H9 (cell line): ENCODE measurements around the gene HIGD1B. TPM values are rescaled to one million over a fixed set of nuclear protein-coding genes. Genes with fewer than 3 reads are reported as not detected.

ENCODE experiments used
- DNase-seq: peaks from one replicate; pipeline ENCODE4 v3.0.0-alpha.2; 2017
- H2AFZ ChIP-seq: one replicate; pipeline ENCODE4 v1.6.1; 2013; ENCODE audit warnings: mild to moderate bottlenecking, low read length, control low read depth, moderate library complexity
- H2AK5ac ChIP-seq: 2 replicates; pipeline ENCODE4 v1.6.1; 2013; ENCODE audit warnings: low read length, control low read depth, mixed read lengths; ENCODE audit not compliant: insufficient read length
- H2BK120ac ChIP-seq: one replicate; pipeline ENCODE4 v1.6.1; 2013; ENCODE audit warnings: low read depth, mild to moderate bottlenecking, low read length, control low read depth, inconsistent platforms; ENCODE audit not compliant: poor library complexity, severe bottlenecking
- H2BK12ac ChIP-seq: 2 replicates; pipeline ENCODE4 v1.6.1; 2013; ENCODE audit warnings: low read length, control low read depth, mixed read lengths, low read depth; ENCODE audit not compliant: insufficient read length
- H2BK15ac ChIP-seq: 2 replicates; pipeline ENCODE4 v1.6.1; 2013; ENCODE audit warnings: low read depth, low read length, control low read depth
- H2BK20ac ChIP-seq: one replicate; pipeline ENCODE4 v1.6.1; 2013; ENCODE audit warnings: low read depth, mild to moderate bottlenecking, low read length, control low read depth, inconsistent platforms; ENCODE audit not compliant: poor library complexity, severe bottlenecking
- H2BK5ac ChIP-seq: 2 replicates; pipeline ENCODE4 v1.6.1; 2013; ENCODE audit warnings: low read length, control low read depth, mixed read lengths; ENCODE audit not compliant: insufficient read length
- H3K14ac ChIP-seq: 2 replicates; pipeline ENCODE4 v1.6.1; 2013; ENCODE audit warnings: low read length, control low read depth; ENCODE audit not compliant: insufficient read depth
- H3K18ac ChIP-seq: 2 replicates; pipeline ENCODE4 v1.6.1; 2013; ENCODE audit warnings: low read depth, mild to moderate bottlenecking, mixed read lengths, low read length, control low read depth; ENCODE audit not compliant: insufficient read length
- H3K23ac ChIP-seq: 2 replicates; pipeline ENCODE4 v1.6.1; 2013; ENCODE audit warnings: low read length, control low read depth, mixed read lengths, low read depth; ENCODE audit not compliant: insufficient read length
- H3K23me2 ChIP-seq: 2 replicates; pipeline ENCODE4 v1.6.1; 2013; ENCODE audit warnings: low read depth, mild to moderate bottlenecking, mixed read lengths, low read length, control low read depth; ENCODE audit not compliant: insufficient read length, poor library complexity, severe bottlenecking
- H3K27ac ChIP-seq: 2 replicates; pipeline ENCODE4 v1.5.1; 2013; ENCODE audit warnings: low read length, control low read depth, mixed read lengths, low read depth; ENCODE audit not compliant: insufficient read length
- H3K27me3 ChIP-seq: 2 replicates; pipeline ENCODE4 v1.6.1; 2013; ENCODE audit warnings: low read length, control low read depth, inconsistent platforms; ENCODE audit not compliant: insufficient read depth
- H3K4ac ChIP-seq: 2 replicates; pipeline ENCODE4 v1.6.1; 2013; ENCODE audit warnings: low read depth, mild to moderate bottlenecking, control low read depth, inconsistent platforms, low read length, moderate library complexity
- H3K4me1 ChIP-seq: 2 replicates; pipeline ENCODE4 v1.6.1; 2013; ENCODE audit warnings: low read length, control low read depth, inconsistent platforms; ENCODE audit not compliant: insufficient read depth
- H3K4me2 ChIP-seq: 2 replicates; pipeline ENCODE4 v1.6.1; 2013; ENCODE audit warnings: low read length, control low read depth, mixed read lengths; ENCODE audit not compliant: insufficient read length, insufficient read depth
- H3K56ac ChIP-seq: 2 replicates; pipeline ENCODE4 v1.6.1; 2013; ENCODE audit warnings: low read depth, mild to moderate bottlenecking, mixed read lengths, low read length, control low read depth; ENCODE audit not compliant: insufficient read length
- H3K79me1 ChIP-seq: 2 replicates; pipeline ENCODE4 v1.6.1; 2013; ENCODE audit warnings: low read depth, mild to moderate bottlenecking, moderate library complexity, low read length, control low read depth, inconsistent platforms; ENCODE audit not compliant: insufficient read depth, poor library complexity, severe bottlenecking
- H3K79me2 ChIP-seq: 2 replicates; pipeline ENCODE4 v1.6.1; 2013; ENCODE audit warnings: low read length, control low read depth, inconsistent platforms; ENCODE audit not compliant: insufficient read depth
- H3K9ac ChIP-seq: 2 replicates; pipeline ENCODE4 v1.6.1; 2013; ENCODE audit warnings: low read length, control low read depth, mixed read lengths; ENCODE audit not compliant: insufficient read length; ENCODE audit errors: extremely low read depth
- H3K9me3 ChIP-seq: one replicate; pipeline ENCODE4 v1.6.1; 2013; ENCODE audit warnings: low read depth, low read length, inconsistent platforms; ENCODE audit not compliant: control insufficient read depth
- H3T11ph ChIP-seq: one replicate; pipeline ENCODE4 v1.6.1; 2013; ENCODE audit warnings: mild to moderate bottlenecking, low read length, control low read depth, inconsistent platforms
- H4K20me1 ChIP-seq: one replicate; pipeline ENCODE4 v1.6.1; 2013; ENCODE audit not compliant: control insufficient read depth, insufficient read length, insufficient read depth
- H4K5ac ChIP-seq: 2 replicates; pipeline ENCODE4 v1.6.1; 2013; ENCODE audit warnings: low read depth, mild to moderate bottlenecking, mixed read lengths, low read length, control low read depth; ENCODE audit not compliant: insufficient read length
- H4K8ac ChIP-seq: replicated peaks from 2 replicates; pipeline ENCODE4 v1.6.1; 2013; ENCODE audit warnings: low read length, control low read depth, mixed read lengths, low read depth; ENCODE audit not compliant: insufficient read length
- H4K91ac ChIP-seq: 2 replicates; pipeline ENCODE4 v1.6.1; 2013; ENCODE audit warnings: low read depth, mild to moderate bottlenecking, moderate library complexity, mixed read lengths, low read length, control low read depth; ENCODE audit not compliant: insufficient read length
- H3K27ac Mint-ChIP-seq, 3 experiments: 2 replicates in 2 of 3; 3 replicates in 1 of 3; pipeline ENCODE4 v1.8.0; 2020 to 2021; ENCODE audit warnings: mixed read lengths in 3 of 3, mild to moderate bottlenecking in 1 of 3, moderate library complexity in 1 of 3
- H3K27me3 Mint-ChIP-seq: 2 replicates; pipeline ENCODE4 v1.8.0; 2021; ENCODE audit warnings: low read depth, mild to moderate bottlenecking, moderate library complexity, mixed read lengths
- H3K36me3 Mint-ChIP-seq, 3 experiments: 2 replicates in 2 of 3; 3 replicates in 1 of 3; pipeline ENCODE4 v1.8.0; 2020 to 2021; ENCODE audit warnings: low read depth in 3 of 3, mixed read lengths in 3 of 3; ENCODE audit not compliant: insufficient read depth in 1 of 3
- H3K4me1 Mint-ChIP-seq, 2 experiments: 2 replicates each; pipeline ENCODE4 v1.8.0; 2020; ENCODE audit warnings: mixed read lengths in 2 of 2
- H3K4me3 Mint-ChIP-seq, 2 experiments: 2 replicates in 1 of 2; 3 replicates in 1 of 2; pipeline ENCODE4 v1.8.0; 2020 to 2021; ENCODE audit warnings: mild to moderate bottlenecking in 2 of 2, mixed read lengths in 2 of 2, moderate library complexity in 1 of 2
- H3K9me3 Mint-ChIP-seq, 2 experiments: 2 replicates in 1 of 2; 3 replicates in 1 of 2; pipeline ENCODE4 v1.8.0; 2020; ENCODE audit warnings: mild to moderate bottlenecking in 2 of 2, mixed read lengths in 2 of 2, moderate library complexity in 1 of 2
- CTCF ChIP-seq: fragments of 200-600 bp; sonication (generic); conservative IDR thresholded peaks from 3 replicates; pipeline ENCODE4 v1.8.0; 2021; ENCODE audit warnings: antibody characterized with exemption, mild to moderate bottlenecking
- WGBS: extraction: QIAGEN DNeasy Blood & Tissue Kit; methylation state at CpG from one replicate; pipeline ENCODE4 v1.1.7; 2013; ENCODE audit warnings: missing lambda C conversion rate, low lambda C conversion rate, mixed read lengths; ENCODE audit not compliant: insufficient read length; ENCODE audit errors: extremely low coverage; 5-methylcytosine and 5-hydroxymethylcytosine counted together
- total RNA-seq: library from RNA; stranded (reverse); gene quantifications from 2 replicates; pipeline ENCODE4 v1.2.1, GENCODE V29; 2021

Gene HIGD1B
- total RNA-seq, 1 experiment from 2014 or later: not detected

GRCh38 chr17:44887971-44888954 lies 40.6 kb downstream of the HIGD1B start:
- peaks cover 2% of the 10 kb centered on the region; the same call in 1 of the 2 replicates for H3K79me2 ChIP-seq
- H3K56ac ChIP-seq: no peak overlapping the region
- no peak overlapping the region for H3K14ac ChIP-seq
- no peak overlapping the region for H2BK120ac ChIP-seq
- H4K8ac ChIP-seq: no peak overlapping the region
- no peak overlapping the region for H2BK12ac ChIP-seq
- H3K4me1 Mint-ChIP-seq: no peaks in the 10 kb centered on the region
- H2BK20ac ChIP-seq: no peak overlapping the region
- H3K36me3 Mint-ChIP-seq: peaks cover 30 to 51% (median 30%) of the 10 kb centered on the region in 3 experiments; a peak in 6 of 7 replicates
- H3K27me3 ChIP-seq: no peaks in the 10 kb centered on the region
- H3K27me3 Mint-ChIP-seq: no peaks in the 10 kb centered on the region
- no peaks in the 10 kb centered on the region for H3K9me3 ChIP-seq
- no peaks in the 10 kb centered on the region for H3K9me3 Mint-ChIP-seq
- no peaks in the 10 kb centered on the region for H4K20me1 ChIP-seq
- no peak overlapping the region for H3K4ac ChIP-seq
- peaks cover 4% of the 10 kb centered on the region for H3K79me1 ChIP-seq
- H4K5ac ChIP-seq: no peak overlapping the region
- H3K23me2 ChIP-seq: no peaks in the 10 kb centered on the region
- no peak overlapping the region for H4K91ac ChIP-seq
- no peak overlapping the region for H3K4me3 Mint-ChIP-seq
- no peak overlapping the region for H3K18ac ChIP-seq
- no peak overlapping the region for H3K23ac ChIP-seq
- no peak overlapping the region for H3K27ac ChIP-seq
- no peak for TF ChIP-seq CTCF
- H2AK5ac ChIP-seq: no peak overlapping the region
- H2AFZ ChIP-seq: no peak overlapping the region
- H3K27ac Mint-ChIP-seq: no peak overlapping the region
- DNase-seq: no peak
- no peak overlapping the region for H2BK5ac ChIP-seq
- no peak overlapping the region for H3K4me2 ChIP-seq
- no CpG with 5 or more reads among the region's 10 CpGs for WGBS
- no peaks in the 10 kb centered on the region for H3K4me1 ChIP-seq
- H2BK15ac ChIP-seq: no peak overlapping the region
- no peak overlapping the region for H3T11ph ChIP-seq
- H3K9ac ChIP-seq: no peak overlapping the region
